GM10248 (cell line): ENCODE data around the gene SMAD5.

ENCODE experiments used
- CTCF ChIA-PET: fragments of 300-600 bp; sonication (Branson Sonifier 250); formaldehyde crosslinking; extraction: SDS; loops from one replicate; lab custom pipeline; 2021; ENCODE audit warnings: antibody characterized with exemption; lab: Yijun Ruan, JAX
- POLR2A ChIA-PET: fragments of 350-650 bp; sonication (Branson Sonifier 250); formaldehyde crosslinking; extraction: SDS; loops from one replicate; lab custom pipeline; 2020; ENCODE audit warnings: antibody characterized with exemption; lab: Yijun Ruan, JAX
- DNase-seq: peaks from one replicate; pipeline ENCODE4 v3.0.0; 2012; ENCODE audit errors: extremely low spot score
- TF ChIP-seq, protein P1 (sequence below): IDR thresholded peaks from 2 replicates; pipeline ENCODE4 v1.5.1; 2012; ENCODE audit warnings: mild to moderate bottlenecking, low read depth; ENCODE audit errors: extremely low read depth, missing control alignments, control extremely low read depth

The SMAD5 gene

DNA sequence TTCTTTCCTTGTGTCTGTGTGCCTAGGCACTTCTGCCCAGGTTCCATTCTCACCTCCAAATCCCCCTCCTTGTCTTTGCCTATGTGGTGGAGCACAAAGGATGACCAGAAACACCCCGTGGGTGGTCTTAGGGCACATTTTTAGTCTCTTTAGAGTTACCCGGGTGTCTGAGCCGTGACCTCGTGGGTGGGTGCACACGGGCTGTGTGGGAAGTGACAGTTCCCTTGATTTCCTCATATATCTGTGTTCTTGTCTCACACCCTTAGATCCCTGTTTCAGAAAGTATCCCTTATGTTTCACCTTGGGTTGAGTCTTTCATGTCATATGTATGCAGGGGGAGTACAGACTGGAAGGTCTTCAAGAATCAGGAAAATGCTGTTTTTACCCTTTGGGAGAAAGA is 73.7 kb downstream of the SMAD5 start:
- TF ChIP-seq, protein P1, sequence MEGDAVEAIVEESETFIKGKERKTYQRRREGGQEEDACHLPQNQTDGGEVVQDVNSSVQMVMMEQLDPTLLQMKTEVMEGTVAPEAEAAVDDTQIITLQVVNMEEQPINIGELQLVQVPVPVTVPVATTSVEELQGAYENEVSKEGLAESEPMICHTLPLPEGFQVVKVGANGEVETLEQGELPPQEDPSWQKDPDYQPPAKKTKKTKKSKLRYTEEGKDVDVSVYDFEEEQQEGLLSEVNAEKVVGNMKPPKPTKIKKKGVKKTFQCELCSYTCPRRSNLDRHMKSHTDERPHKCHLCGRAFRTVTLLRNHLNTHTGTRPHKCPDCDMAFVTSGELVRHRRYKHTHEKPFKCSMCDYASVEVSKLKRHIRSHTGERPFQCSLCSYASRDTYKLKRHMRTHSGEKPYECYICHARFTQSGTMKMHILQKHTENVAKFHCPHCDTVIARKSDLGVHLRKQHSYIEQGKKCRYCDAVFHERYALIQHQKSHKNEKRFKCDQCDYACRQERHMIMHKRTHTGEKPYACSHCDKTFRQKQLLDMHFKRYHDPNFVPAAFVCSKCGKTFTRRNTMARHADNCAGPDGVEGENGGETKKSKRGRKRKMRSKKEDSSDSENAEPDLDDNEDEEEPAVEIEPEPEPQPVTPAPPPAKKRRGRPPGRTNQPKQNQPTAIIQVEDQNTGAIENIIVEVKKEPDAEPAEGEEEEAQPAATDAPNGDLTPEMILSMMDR = no peak
- POLR2A ChIA-PET = no interaction called here
- CTCF ChIA-PET = no interaction called here
- no peak for DNase-seq

DNA sequence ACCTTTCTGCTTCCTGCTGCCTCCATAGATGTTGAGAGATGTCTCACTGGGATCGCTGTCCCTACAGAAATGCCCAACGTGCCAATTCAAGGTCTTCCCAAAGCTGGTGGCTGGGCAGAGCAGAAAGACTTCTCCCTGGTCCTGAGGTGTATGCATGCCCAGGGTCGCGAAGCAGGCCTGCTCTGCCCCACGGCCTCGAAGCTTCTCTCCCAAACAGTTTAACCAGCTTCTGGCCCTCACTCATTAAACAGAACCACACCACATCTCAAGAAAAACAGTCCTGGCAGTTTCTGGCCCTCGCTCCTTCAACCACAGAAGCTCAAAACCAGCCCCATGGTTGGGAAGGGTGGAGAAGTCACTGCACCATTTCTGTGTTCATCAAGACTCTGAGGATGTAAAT is 75.0 kb downstream of the SMAD5 start:
- TF ChIP-seq, protein P1 = no peak
- no peak for DNase-seq
- CTCF ChIA-PET = no interaction called here
- POLR2A ChIA-PET = no interaction called here

DNA sequence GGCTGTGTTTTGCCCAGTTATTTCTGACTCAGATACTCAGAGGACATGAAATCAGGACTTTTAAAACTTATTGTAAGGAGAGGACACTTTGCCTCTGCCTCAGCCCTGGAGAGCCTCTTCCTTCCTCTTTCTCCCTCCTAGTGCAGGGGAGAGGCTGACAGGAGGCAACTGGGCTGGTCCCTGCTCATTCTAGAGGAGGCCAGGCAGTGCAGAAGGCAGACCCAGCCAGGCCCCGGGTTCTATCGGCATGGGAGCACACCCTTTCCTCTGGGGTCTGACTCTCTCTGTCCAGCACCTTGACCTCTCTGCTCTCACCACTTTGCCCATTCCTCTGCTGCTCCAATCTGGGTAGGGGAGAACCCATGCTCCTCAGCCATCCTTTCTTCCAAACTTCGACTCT is 76.3 kb downstream of the SMAD5 start:
- TF ChIP-seq, protein P1 = no peak
- POLR2A ChIA-PET = no interaction called here
- DNase-seq = no peak
- CTCF ChIA-PET = no interaction called here

DNA sequence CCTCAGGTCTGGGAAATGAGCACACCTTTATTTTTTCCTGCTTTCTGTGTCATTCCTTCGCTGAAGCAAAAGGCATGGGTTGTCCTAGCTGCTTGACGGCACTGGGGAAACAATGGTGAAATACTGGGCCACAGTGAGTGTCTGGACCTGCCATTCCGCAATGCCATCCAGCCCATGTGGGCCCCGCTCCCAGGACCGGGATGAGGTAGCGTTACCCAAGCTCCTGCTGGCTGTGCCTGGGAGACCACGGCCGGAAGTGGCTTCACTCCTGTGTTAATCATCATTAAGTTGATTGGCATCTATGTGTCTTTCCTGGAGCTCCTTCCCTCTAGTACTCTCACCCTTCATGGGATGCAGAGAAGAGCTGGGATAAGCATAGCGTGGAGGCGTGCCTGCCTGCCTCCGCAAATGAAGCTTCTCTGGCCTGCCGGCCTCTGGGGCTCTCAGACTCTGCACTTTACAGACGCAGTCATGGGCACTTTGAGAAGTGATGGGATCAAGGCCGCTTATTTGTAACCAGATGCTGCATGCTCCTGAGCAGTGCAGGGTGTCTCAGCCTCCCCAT is 76.8 kb downstream of the SMAD5 start:
- TF ChIP-seq, protein P1 = no peak
- ChIA-PET CTCF (interaction anchor here (4.8 kb wide), 1 partner anchor 318 kb away, joined by 50 read pairs; no protein-coding TSS in a partner anchor), POLR2A (no interaction called here)
- DNase-seq = no peak

DNA sequence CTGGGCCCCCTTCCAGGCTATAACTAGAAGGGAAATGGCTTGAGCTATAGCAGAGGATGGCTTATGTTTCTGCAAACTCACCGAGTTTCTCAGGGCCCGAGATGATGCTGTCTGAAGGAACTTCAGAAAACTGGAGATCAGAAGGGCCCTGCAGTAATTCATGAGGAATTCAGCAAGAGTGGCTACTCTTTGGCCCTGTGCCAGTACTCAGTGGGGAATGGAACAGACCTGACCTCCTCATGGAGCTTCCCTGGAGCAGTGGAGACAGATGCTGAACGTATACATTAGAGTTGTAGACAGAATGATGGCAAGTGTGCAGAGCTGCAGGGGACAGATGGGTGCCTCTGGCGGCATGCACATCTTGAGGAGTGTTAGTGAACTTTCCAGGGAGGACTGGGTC is 77.6 kb downstream of the SMAD5 start:
- TF ChIP-seq, protein P1 = no peak
- no peak for DNase-seq
- CTCF ChIA-PET = interaction anchor here (0.6 to 4.8 kb wide), 4 partner anchors 15 to 319 kb away, joined by 3 to 50 read pairs (median 7); no protein-coding TSS in a partner anchor
- POLR2A ChIA-PET = no interaction called here

DNA sequence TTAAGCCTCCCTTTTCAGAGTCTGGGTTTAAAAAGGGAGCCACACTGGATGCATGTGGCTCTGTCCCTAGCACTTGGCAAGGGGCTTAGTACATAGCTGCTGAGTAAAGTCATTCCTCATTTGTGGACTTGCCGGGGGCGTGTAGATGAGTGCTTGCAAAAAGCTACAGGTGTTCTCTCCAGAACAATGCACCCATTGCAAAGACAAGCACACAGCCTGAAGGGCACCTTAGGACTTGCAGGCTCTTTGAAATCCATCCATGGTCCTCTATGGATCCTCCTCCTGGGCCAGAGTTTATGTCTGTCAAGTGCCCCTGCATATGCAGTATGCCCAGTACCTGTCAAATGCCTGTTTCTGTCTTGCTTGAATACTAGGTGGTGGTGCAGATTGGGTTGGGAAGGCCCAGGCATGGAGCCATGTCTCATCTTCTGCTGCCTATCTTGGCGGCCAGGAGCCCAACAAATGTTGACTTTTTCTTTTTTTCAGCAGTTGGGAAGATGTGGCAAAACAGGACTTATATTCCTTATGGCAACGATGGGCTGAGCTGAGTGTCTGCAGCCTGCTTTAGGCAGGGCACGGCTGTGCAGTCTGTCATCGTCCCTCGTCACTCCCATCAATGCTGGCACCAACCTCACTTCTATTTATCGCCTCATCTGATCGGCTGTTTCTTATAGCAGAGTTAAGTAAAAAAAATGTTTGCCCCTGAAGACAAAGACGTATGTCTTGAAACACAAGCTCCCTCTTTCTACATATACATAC is 78.8 kb downstream of the SMAD5 start:
- ChIA-PET POLR2A (no interaction called here), CTCF (interaction anchor here (0.6 to 4.8 kb wide), 34 partner anchors 8 to 649 kb away, joined by 3 to 50 read pairs (median 4); partner anchors contain the start of genes SMAD5 and SMIM32)
- DNase-seq = no peak
- TF ChIP-seq, protein P1 = no peak
